NCI-H748 (cell line): ENCODE results near the gene ZNF200.
"Not testable (repeated sequence)": the region's sequence is repeated elsewhere in the genome, so short reads cannot be mapped to it uniquely, and the experiment has no call there.

Experiments
- DNase-seq: peaks from one replicate; lab custom pipeline; 2025; ENCODE audit not compliant: unreplicated experiment; lab: John Stamatoyannopoulos, UW

The ZNF200 gene

DNA sequence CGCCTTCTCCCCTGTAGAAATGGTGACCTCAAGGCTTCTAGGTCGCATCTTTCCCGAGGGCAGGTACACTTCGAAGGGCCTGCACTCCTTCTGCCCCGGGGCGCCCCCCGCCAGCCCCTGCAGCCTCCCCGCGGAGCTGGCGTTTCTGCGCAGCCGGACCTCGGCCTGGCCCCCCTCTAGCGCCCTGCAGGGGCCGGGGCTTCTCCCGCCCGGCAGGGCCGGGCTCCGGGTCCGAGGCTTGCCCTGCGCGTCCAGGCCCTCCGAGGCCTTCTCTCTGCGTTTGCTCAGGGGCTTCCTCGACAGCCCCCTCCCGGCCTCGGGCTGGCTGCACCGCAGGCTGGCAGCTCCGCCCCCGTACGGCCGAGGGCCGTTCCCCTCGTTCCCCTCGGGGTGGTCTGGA is 19.4 kb upstream of the ZNF200 start:
- DNase-seq, result no peak

- DNase-seq, result no peak
These were observed 18.0 kb upstream of the ZNF200 start for GRCh38 chr16:3252967-3253366.

- DNase-seq, result no peak
These were observed 14.5 kb upstream of the ZNF200 start for GRCh38 chr16:3249451-3249850.

DNA sequence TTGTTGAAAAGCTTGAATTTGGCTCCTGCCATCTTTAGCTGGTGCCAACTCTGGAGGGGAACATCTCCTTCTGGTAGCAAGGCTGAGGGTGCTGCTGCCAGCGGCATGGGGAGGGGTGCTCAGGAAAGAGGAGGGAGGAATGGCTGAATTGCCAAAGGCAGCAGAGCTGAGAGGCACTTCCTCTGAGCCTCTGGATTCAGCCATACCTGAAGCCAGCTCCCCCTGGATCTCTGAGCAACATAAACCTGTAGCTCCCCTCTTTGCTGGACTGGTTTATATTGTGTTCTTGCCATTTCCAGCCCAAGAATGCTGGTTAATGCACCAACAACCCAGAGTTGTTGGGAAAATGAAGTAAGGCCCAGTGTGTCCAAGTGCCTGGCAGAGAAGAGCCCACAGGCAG is 14.1 kb upstream of the ZNF200 start:
- no peak for DNase-seq

GRCh38 chr16:3248596-3248995 is 13.6 kb upstream of the ZNF200 start:
- no peak for DNase-seq

- DNase-seq, result no peak
These were observed 11.9 kb upstream of the ZNF200 start for GRCh38 chr16:3246876-3247275.

DNA sequence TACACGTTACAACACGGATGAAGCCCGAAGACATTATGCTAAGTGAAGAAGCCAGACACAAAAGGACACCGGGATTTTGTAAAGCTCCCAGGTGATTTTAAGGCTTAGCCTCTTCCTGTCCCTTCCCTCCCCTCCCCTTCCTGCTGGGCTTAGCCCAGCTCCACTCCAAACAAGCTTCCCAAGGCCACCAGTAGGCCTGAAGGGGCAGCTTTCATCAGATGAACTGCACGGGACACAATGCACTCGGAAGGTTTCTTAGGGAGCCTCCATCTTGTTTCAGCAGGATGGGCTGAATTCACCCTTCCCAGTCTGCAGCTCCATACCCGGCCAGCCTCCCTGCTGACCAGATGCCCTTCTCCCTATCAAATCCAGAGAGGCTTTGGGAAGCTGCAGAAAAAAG is 11.0 kb upstream of the ZNF200 start:
- no peak for DNase-seq

DNA sequence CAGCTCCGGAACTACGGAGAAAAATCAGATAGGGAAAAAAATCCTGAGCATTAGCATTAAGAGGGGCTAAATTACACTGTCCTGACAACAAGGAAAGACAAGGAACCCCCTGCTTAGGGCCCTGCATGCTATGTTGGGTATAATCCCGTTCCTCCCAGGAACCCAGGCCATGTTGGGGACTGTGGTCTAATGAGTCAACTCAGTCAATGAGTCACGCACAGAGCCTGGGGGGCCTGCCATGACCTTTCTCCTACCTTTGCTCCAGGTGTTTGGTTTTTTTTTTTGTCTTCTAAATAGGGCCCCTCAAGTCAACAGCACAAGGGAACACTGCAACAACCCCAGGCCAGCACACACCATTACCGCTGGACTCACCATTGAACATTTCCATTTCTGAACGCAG is 8.9 kb upstream of the ZNF200 start:
- no peak for DNase-seq

GRCh38 chr16:3242709-3243108 is 7.8 kb upstream of the ZNF200 start:
- no peak for DNase-seq

GRCh38 chr16:3241761-3242160 is 6.8 kb upstream of the ZNF200 start:
- DNase-seq, result no peak

DNA sequence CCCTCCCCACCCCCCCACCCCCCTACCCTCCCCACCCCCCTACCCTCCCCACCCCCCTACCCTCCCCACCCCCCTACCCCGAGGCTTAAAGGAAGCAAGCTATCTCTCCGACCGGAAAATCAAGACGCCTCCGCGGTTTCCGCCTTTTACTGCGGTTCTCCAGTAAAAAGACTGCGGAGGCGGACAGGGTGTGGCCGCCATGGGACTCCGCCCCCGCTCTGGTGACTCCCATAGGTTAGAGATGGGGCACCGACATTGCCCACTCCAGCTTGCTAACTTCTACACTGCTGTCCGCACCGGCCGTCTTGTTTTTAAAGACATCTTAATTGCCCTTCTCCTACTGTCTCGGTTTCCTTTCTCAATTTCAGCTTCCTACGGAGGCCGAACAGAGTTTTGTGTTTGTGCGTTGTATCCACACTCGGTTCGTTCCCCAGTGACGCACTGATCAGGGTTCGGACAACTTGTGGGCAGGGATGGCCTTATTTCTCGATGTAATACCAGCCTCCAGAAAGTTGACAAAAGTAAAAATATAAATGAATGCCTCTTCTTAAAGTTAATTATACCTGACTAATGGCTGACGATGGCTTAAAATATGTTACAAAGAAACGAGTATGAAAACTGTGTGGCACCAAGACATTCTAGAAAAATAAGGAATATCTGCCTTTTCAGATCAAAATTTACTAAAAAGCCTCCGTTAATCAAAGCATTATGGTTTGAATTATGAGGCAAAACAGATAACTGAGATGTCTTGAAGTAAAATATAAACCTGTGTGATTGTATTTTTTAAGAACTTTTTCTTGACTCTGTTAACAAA is 1.1 kb upstream of the ZNF200 start:
- no peak for DNase-seq

- no peak for DNase-seq
These were observed 458 bp downstream of the ZNF200 start for GRCh38 chr16:3234543-3234856.

- no peak for DNase-seq
These were observed 10.9 kb downstream of the ZNF200 start for GRCh38 chr16:3223913-3224515.

GRCh38 chr16:3220839-3221238 is 14.1 kb downstream of the ZNF200 start:
- DNase-seq, result no peak

- DNase-seq, result no peak
These were observed 18.7 kb downstream of the ZNF200 start for GRCh38 chr16:3216263-3216640.

- no peak for DNase-seq
These were observed 19.2 kb downstream of the ZNF200 start for GRCh38 chr16:3215601-3216262.

GRCh38 chr16:3214904-3215600 is 19.9 kb downstream of the ZNF200 start:
- DNase-seq, result no peak

DNA sequence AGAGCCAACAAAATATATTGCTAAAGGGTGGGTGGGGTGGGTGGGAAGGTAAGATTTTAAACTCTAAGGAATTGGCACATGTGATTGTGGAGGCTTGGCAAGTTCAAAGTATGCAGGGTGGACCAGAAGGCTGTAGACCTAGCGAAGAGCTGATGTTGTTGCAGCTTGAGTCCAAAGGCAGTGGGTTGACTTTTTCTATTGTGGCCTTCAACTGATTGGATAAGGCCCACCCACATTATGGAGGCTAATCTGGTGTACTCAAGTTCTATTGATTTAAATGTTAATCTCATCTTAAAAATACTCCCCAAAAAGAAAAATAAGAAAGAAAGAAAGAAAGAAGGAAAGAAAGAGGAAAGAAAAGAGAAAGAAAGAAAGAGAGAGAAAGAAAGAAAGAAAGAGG is 22.4 kb downstream of the ZNF200 start:
- DNase-seq, result no peak

- DNase-seq, result no peak
These were observed 23.0 kb downstream of the ZNF200 start for GRCh38 chr16:3212006-3212405.

GRCh38 chr16:3207086-3207953 is 27.6 kb downstream of the ZNF200 start:
- DNase-seq, result no peak

DNA sequence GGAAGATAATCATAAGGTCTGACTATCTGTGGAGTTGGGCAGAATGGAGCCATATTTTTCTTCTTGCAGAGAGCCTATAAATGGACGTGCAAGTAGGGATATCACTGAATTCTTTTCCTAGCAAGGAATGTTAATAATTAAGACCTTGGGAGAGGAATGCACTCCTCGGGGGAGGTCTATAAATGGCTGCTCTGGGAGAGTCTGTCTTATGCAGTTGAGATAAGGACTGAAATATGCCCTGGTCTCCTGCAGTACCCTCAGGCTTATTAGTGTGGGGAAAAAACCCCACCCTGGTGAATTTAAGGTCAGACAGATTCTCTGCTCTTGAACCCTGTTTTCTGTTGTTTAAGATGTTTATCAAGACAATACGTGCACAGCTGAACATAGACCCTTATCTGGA is 29.0 kb downstream of the ZNF200 start:
- DNase-seq, result not testable (repeated sequence)
